B cell (primary cell): Measurements from ENCODE around the gene RC3H1. TPM values are rescaled to one million over a fixed set of nuclear protein-coding genes. Genes with fewer than 3 reads are reported as not detected.

Experiments used
- ATAC-seq: fragments of 200-7000 bp; cut with Tn5 transposase; one replicate; pipeline ENCODE4 v1.10.0; 2021; ENCODE audit warnings: low read depth, mild to moderate bottlenecking, moderate number of reproducible peaks, moderate library complexity
- CTCF ChIA-PET: fragments of 350-600 bp; sonication (Branson Sonifier 250); formaldehyde crosslinking; loops from one replicate; lab custom pipeline; 2021; ENCODE audit warnings: antibody characterized with exemption, inconsistent platforms; lab: Charles Lee
- POLR2A ChIA-PET: fragments of 350-600 bp; sonication (Branson Sonifier 250); formaldehyde crosslinking; loops from one replicate; lab custom pipeline; 2021; ENCODE audit warnings: antibody characterized with exemption; lab: Charles Lee
- DNase-seq: peaks from one replicate; pipeline ENCODE4 v3.0.0; 2013
- H2AFZ ChIP-seq: 2 replicates; pipeline ENCODE4 v1.6.1; 2012; ENCODE audit warnings: mild to moderate bottlenecking, low read depth, low read length; ENCODE audit not compliant: insufficient read depth, poor library complexity, severe bottlenecking
- H3K27ac ChIP-seq, 2 donors: 1 replicate in 1 of 2; 2 replicates in 1 of 2; pipeline ENCODE4 v1.5.1; 2012 to 2013; ENCODE audit warnings: low read length in 2 of 2, mild to moderate bottlenecking in 2 of 2, moderate library complexity in 1 of 2
- H3K27me3 ChIP-seq, 4 experiments: fragments of 200-600 bp in 1 of 4; sonication (generic) in 1 of 4; replicated peaks in 1 of 4; 1 replicate in 2 of 4; 2 replicates in 2 of 4; pipeline versions ENCODE4 v1.6.1 to v1.7.0; 2013 to 2016; ENCODE audit warnings: low read length in 3 of 4, mild to moderate bottlenecking in 2 of 4, mixed read lengths in 1 of 4, moderate library complexity in 1 of 4; ENCODE audit not compliant: insufficient read depth in 4 of 4, control insufficient read depth in 3 of 4; ENCODE audit errors: control extremely low read depth in 1 of 4
- H3K36me3 ChIP-seq, 2 experiments: replicated peaks in 1 of 2; 1 replicate in 1 of 2; 2 replicates in 1 of 2; pipeline versions ENCODE4 v1.6.1 to v1.7.1; 2013; ENCODE audit warnings: low read length in 1 of 2; ENCODE audit not compliant: insufficient read depth in 2 of 2, control insufficient read depth in 1 of 2; ENCODE audit errors: control extremely low read depth in 1 of 2, extremely low read depth in 1 of 2
- H3K4me1 ChIP-seq, 2 donors: fragments of 200-600 bp in 1 of 2; sonication (generic) in 1 of 2; 1 replicate in 1 of 2; 2 replicates in 1 of 2; pipeline versions ENCODE4 v1.5.1 to v1.6.1; 2013 to 2017; ENCODE audit warnings: low read length in 2 of 2; ENCODE audit not compliant: control insufficient read depth in 2 of 2, insufficient read depth in 2 of 2
- H3K4me2 ChIP-seq: replicated peaks from 2 replicates; pipeline ENCODE3; 2012; ENCODE audit warnings: mild to moderate bottlenecking, low read depth, low read length; ENCODE audit not compliant: poor library complexity, severe bottlenecking
- H3K4me3 ChIP-seq, 5 experiments: fragments of 200-600 bp in 1 of 5; sonication (generic) in 1 of 5; 1 replicate in 3 of 5; 2 replicates in 2 of 5; pipeline versions ENCODE4 v1.5.1 to v1.7.0; 2011 to 2016; ENCODE audit warnings: low read length in 4 of 5, mild to moderate bottlenecking in 4 of 5, low read depth in 2 of 5, control low read depth in 1 of 5, moderate library complexity in 1 of 5; ENCODE audit not compliant: insufficient read depth in 1 of 5; ENCODE audit errors: control extremely low read depth in 1 of 5, extremely low read depth in 1 of 5
- H3K79me2 ChIP-seq: fragments of 200-600 bp; sonication (generic); one replicate; pipeline ENCODE4 v1.6.0; 2016; ENCODE audit warnings: low read length; ENCODE audit not compliant: control insufficient read depth, insufficient read depth
- H3K9ac ChIP-seq: fragments of 200-600 bp; sonication (generic); 2 replicates; pipeline ENCODE4 v1.6.1; 2017; ENCODE audit warnings: mild to moderate bottlenecking, low read length, moderate library complexity
- H3K9me3 ChIP-seq, 3 donors: one replicate each; pipeline versions ENCODE4 v1.6.1 to v1.7.1; 2013; ENCODE audit warnings: low read length in 2 of 3; ENCODE audit not compliant: control insufficient read depth in 2 of 3, insufficient read depth in 1 of 3; ENCODE audit errors: control extremely low read depth in 1 of 3
- H4K20me1 ChIP-seq: 2 replicates; pipeline ENCODE4 v1.6.0; 2012; ENCODE audit warnings: mild to moderate bottlenecking, low read length; ENCODE audit not compliant: insufficient read depth, control insufficient read depth, poor library complexity, severe bottlenecking
- H3K27ac Mint-ChIP-seq: one replicate; pipeline ENCODE4 v1.8.0; 2021; ENCODE audit warnings: mixed read lengths
- H3K27me3 Mint-ChIP-seq: one replicate; pipeline ENCODE4 v1.8.0; 2021; ENCODE audit warnings: mixed read lengths
- H3K4me1 Mint-ChIP-seq: one replicate; pipeline ENCODE4 v1.8.0; 2021; ENCODE audit warnings: mixed read lengths
- H3K4me3 Mint-ChIP-seq: one replicate; pipeline ENCODE4 v1.8.0; 2021; ENCODE audit warnings: mixed read lengths
- H3K9me3 Mint-ChIP-seq: one replicate; pipeline ENCODE4 v1.8.0; 2022; ENCODE audit warnings: mixed read lengths; ENCODE audit not compliant: insufficient read depth
- CTCF ChIP-seq: fragments of 200-600 bp; IDR thresholded peaks from one replicate; pipeline ENCODE4 v1.8.0; 2022; ENCODE audit warnings: antibody characterized with exemption, mild to moderate bottlenecking
- EZH2 ChIP-seq: IDR thresholded peaks from 2 replicates; pipeline ENCODE4 v1.6.1; 2012; ENCODE audit warnings: borderline replicate concordance, low read depth, mild to moderate bottlenecking, moderate library complexity, low read length; ENCODE audit not compliant: insufficient read depth, poor library complexity, severe bottlenecking
- WGBS: methylation state at CpG from one replicate; pipeline ENCODE4 v1.1.5; 2013; ENCODE audit warnings: missing lambda C conversion rate; ENCODE audit not compliant: insufficient coverage; 5-methylcytosine and 5-hydroxymethylcytosine counted together
- intact Hi-C: fragments of 100-400 bp; cut with micrococcal nuclease; formaldehyde crosslinking; loops from one replicate; pipeline ENCODE4 v1.10.0; 2022
- polyA plus RNA-seq: library from polyadenylated mRNA; depleted of rRNA; stranded (reverse); fragments of >200 nt; gene quantifications from 2 replicates; pipeline ENCODE4 v1.2.3, GENCODE V29; 2012
- total RNA-seq, 2 donors: library from RNA; stranded (reverse); fragments of 120-200 nt in 1 of 2; gene quantifications; 1 replicate in 1 of 2; 2 replicates in 1 of 2; pipeline versions ENCODE4 v1.2.3 to v1.2.4, GENCODE V29; 2013 to 2022

RC3H1 gene
- total and polyA plus RNA-seq, 2 donors (not counting 1 experiment from before 2014, with no cell fraction given): 6.8 to 84.5 TPM

- POLR2A ChIA-PET: no interaction called here
- WGBS: no CpG with 5 or more reads among the region's 1 CpG
- TF ChIP-seq CTCF (no peak), EZH2 (no peak)
Observed at GRCh38 chr1:174039027-174039426, 16.9 kb upstream of the RC3H1 start.

GRCh38 chr1:174036798-174037197 is 14.6 kb upstream of the RC3H1 start:
- no peak overlapping the region for H3K4me3 ChIP-seq
- H3K27me3 ChIP-seq: no peaks in the 10 kb centered on the region

More at GRCh38 chr1:174039027-174039426, 16.9 kb upstream of the RC3H1 start:
- Mint-ChIP-seq H3K27me3 (peaks cover 7% of the 10 kb centered on the region), H3K4me3 (no peak overlapping the region), H3K27ac (no peak overlapping the region), H3K9me3 (no peaks in the 10 kb centered on the region), H3K4me1 (no peaks in the 10 kb centered on the region)
- Histone ChIP-seq H2AFZ (no peak overlapping the region), H3K4me1 (no peaks in the 10 kb centered on the region), H3K36me3 (no peaks in the 10 kb centered on the region), H3K27me3 (no peaks in the 10 kb centered on the region), H3K4me3 (no peak overlapping the region), H3K4me2 (no peak overlapping the region), H3K9me3 (no peaks in the 10 kb centered on the region), H3K79me2 (no peaks in the 10 kb centered on the region), H4K20me1 (no peaks in the 10 kb centered on the region), H3K27ac (no peak overlapping the region), H3K9ac (no peak overlapping the region)
- intact Hi-C loops: no loop called here
- CTCF ChIA-PET: no interaction called here
- ATAC-seq (no peak), DNase-seq (no peak)

More at GRCh38 chr1:174036798-174037197, 14.6 kb upstream of the RC3H1 start:
- DNase-seq (no peak), ATAC-seq (no peak)
- Mint-ChIP-seq H3K4me3 (no peak overlapping the region), H3K27ac (no peak overlapping the region), H3K9me3 (no peaks in the 10 kb centered on the region), H3K27me3 (peaks cover 7% of the 10 kb centered on the region), H3K4me1 (no peaks in the 10 kb centered on the region)
- Histone ChIP-seq H3K36me3 (no peaks in the 10 kb centered on the region), H3K27ac (no peak overlapping the region), H3K9ac (no peak overlapping the region), H2AFZ (no peak overlapping the region), H3K4me2 (no peak overlapping the region), H3K9me3 (no peaks in the 10 kb centered on the region), H4K20me1 (no peaks in the 10 kb centered on the region), H3K79me2 (no peaks in the 10 kb centered on the region), H3K4me1 (no peaks in the 10 kb centered on the region)
- ChIA-PET POLR2A (no interaction called here), CTCF (no interaction called here)
- TF ChIP-seq EZH2: no peak
- TF ChIP-seq CTCF: no peak
- intact Hi-C loops: no loop called here
